ENCODE data around the gene STEAP1B. TPM values are rescaled to one million over a fixed set of nuclear protein-coding genes. Genes with fewer than 3 reads are reported as not detected.
"Not testable (repeated sequence)": the region's sequence is repeated elsewhere in the genome, so short reads cannot be mapped to it uniquely, and the experiment has no call there.

STEAP1B gene
- total RNA-seq, 1 donor from 2014 or later = 1.4 TPM

DNA sequence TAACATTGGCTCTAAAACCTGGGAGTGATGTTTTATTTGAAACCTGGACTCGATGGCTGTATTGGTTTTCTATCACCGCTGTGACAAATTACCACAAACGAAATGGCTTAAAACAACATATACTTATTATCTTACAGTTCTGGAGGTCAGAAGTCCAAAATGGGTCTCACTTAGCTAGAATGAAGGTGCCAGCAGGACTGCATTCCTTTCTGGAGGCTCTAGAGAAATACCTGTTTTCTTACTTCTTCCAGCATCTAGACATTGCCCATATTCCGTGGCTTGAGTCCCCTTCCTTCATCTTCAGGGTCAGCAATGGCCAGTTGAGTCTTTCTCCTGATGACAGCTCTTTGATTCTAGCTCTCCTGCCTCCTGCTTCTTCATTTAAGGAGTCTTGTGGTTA, 44.3 kb upstream of the STEAP1B start:
- Mint-ChIP-seq H3K27me3 (ENCODE audit: unreplicated experiment) (peaks cover 34% of the 10 kb centered on the region), H3K4me3 (ENCODE audit: unreplicated experiment) (no peak overlapping the region), H3K36me3 (ENCODE audit: unreplicated experiment) (no peaks in the 10 kb centered on the region), H3K9me3 (ENCODE audit: unreplicated experiment) (no peaks in the 10 kb centered on the region), H3K27ac (ENCODE audit: unreplicated experiment) (no peak overlapping the region), H3K4me1 (ENCODE audit: unreplicated experiment) (peaks cover 1% of the 10 kb centered on the region)
- DNase-seq (ENCODE audit: extremely low spot score, unreplicated experiment) = no peak
- TF ChIP-seq, protein P1, sequence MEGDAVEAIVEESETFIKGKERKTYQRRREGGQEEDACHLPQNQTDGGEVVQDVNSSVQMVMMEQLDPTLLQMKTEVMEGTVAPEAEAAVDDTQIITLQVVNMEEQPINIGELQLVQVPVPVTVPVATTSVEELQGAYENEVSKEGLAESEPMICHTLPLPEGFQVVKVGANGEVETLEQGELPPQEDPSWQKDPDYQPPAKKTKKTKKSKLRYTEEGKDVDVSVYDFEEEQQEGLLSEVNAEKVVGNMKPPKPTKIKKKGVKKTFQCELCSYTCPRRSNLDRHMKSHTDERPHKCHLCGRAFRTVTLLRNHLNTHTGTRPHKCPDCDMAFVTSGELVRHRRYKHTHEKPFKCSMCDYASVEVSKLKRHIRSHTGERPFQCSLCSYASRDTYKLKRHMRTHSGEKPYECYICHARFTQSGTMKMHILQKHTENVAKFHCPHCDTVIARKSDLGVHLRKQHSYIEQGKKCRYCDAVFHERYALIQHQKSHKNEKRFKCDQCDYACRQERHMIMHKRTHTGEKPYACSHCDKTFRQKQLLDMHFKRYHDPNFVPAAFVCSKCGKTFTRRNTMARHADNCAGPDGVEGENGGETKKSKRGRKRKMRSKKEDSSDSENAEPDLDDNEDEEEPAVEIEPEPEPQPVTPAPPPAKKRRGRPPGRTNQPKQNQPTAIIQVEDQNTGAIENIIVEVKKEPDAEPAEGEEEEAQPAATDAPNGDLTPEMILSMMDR (IDR thresholded peaks at IDR 0.05) = no peak

DNA sequence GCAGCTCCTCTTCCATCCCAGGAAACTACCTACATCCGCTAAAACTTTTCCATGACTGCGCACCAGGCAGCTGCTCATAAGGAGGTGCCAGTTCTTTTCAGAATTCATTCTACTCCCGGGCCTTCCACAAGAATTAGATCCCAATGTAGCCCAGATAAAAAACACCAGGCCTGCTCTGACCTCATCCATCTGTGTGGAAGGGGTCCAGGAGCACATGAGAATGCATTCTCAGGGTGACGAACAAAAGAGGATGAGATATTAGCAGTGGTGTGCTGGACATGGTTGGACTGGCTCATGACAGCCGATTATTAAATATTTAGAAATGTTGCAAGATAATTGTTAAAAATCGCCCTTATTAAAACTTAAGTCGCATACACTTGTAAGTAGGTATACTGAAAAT, 43.2 kb upstream of the STEAP1B start:
- Mint-ChIP-seq H3K4me3 (ENCODE audit: unreplicated experiment) (no peak overlapping the region), H3K4me1 (ENCODE audit: unreplicated experiment) (no peaks in the 10 kb centered on the region), H3K36me3 (ENCODE audit: unreplicated experiment) (no peaks in the 10 kb centered on the region), H3K9me3 (ENCODE audit: unreplicated experiment) (no peaks in the 10 kb centered on the region), H3K27me3 (ENCODE audit: unreplicated experiment) (peaks cover 31% of the 10 kb centered on the region), H3K27ac (ENCODE audit: unreplicated experiment) (no peak overlapping the region)
- TF ChIP-seq, protein P1 (IDR thresholded peaks at IDR 0.05) = no peak
- no peak for DNase-seq (ENCODE audit: extremely low spot score, unreplicated experiment)

DNA sequence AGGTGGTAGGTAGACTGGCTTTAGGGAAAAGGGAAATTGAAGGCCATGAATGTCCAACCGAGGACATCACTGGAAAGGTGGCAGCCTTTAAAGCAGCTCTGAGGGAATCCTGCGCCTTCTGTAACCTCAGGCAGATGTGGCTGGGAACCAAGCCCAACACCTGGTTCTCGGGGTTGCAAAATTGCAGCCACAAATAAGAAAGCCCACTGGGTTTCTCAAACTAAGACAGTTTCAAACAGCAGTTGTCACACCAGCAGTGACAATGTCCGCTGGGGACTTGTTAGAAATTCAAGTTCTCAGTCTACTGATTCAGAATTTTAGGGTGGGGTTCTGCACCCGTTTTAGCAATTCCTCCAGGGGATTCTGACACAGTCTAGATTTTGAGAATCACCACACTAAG, 42.7 kb upstream of the STEAP1B start:
- Mint-ChIP-seq H3K4me3 (ENCODE audit: unreplicated experiment) (no peak overlapping the region), H3K27ac (ENCODE audit: unreplicated experiment) (no peak overlapping the region), H3K36me3 (ENCODE audit: unreplicated experiment) (no peaks in the 10 kb centered on the region), H3K9me3 (ENCODE audit: unreplicated experiment) (no peaks in the 10 kb centered on the region), H3K27me3 (ENCODE audit: unreplicated experiment) (peaks cover 27% of the 10 kb centered on the region), H3K4me1 (ENCODE audit: unreplicated experiment) (no peaks in the 10 kb centered on the region)
- TF ChIP-seq, protein P1 (IDR thresholded peaks at IDR 0.05) = no peak
- DNase-seq (ENCODE audit: extremely low spot score, unreplicated experiment) = peak; percentile 44

DNA sequence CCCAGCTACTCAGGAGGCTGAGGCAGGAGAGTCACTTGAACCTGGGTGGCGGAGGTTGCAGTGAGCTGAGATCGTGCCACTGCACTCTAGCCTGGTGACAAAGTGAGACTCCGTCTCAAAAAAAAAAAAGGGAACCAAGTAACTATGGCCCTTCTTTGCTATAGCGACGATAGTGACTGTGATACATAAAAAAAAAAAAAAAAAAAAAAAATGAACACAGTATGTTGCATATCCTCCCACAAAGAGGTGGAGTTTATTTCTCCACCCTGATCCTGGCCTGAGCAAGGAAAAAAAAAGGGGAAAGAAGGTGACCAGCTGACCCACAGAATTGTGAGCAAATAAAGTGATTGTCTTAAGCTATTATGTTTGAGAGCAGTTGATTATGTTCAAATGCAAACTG, 42.3 kb upstream of the STEAP1B start:
- TF ChIP-seq, protein P1 (IDR thresholded peaks at IDR 0.05) = no peak
- Mint-ChIP-seq H3K9me3 (ENCODE audit: unreplicated experiment) (no peaks in the 10 kb centered on the region), H3K27me3 (ENCODE audit: unreplicated experiment) (peaks cover 25% of the 10 kb centered on the region), H3K27ac (ENCODE audit: unreplicated experiment) (no peak overlapping the region), H3K36me3 (ENCODE audit: unreplicated experiment) (no peaks in the 10 kb centered on the region), H3K4me3 (ENCODE audit: unreplicated experiment) (no peak overlapping the region), H3K4me1 (ENCODE audit: unreplicated experiment) (no peaks in the 10 kb centered on the region)
- DNase-seq (ENCODE audit: extremely low spot score, unreplicated experiment) = no peak

DNA sequence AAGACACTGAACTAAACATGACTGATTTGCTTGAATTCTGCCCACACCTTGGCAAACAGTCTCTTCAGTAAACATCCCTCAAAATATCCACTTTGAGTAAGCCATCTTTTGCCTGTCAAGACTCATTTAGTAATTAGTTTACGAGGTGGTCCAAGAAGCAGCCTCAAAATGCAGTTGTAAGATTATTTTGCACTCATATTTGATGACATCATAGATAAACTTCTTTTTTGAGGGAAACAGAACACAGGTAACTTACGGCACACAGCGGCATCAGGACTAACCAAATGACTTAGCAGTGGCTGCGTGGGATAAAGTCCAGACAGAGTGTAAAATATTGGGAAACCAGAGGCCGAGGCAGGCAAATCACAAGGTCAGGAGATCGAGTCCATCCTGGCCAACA, 41.8 kb upstream of the STEAP1B start:
- Mint-ChIP-seq H3K4me3 (ENCODE audit: unreplicated experiment) (no peak overlapping the region), H3K4me1 (ENCODE audit: unreplicated experiment) (no peaks in the 10 kb centered on the region), H3K27me3 (ENCODE audit: unreplicated experiment) (peaks cover 20% of the 10 kb centered on the region), H3K36me3 (ENCODE audit: unreplicated experiment) (no peaks in the 10 kb centered on the region), H3K9me3 (ENCODE audit: unreplicated experiment) (no peaks in the 10 kb centered on the region), H3K27ac (ENCODE audit: unreplicated experiment) (no peak overlapping the region)
- TF ChIP-seq, protein P1 (IDR thresholded peaks at IDR 0.05) = no peak
- no peak for DNase-seq (ENCODE audit: extremely low spot score, unreplicated experiment)

DNA sequence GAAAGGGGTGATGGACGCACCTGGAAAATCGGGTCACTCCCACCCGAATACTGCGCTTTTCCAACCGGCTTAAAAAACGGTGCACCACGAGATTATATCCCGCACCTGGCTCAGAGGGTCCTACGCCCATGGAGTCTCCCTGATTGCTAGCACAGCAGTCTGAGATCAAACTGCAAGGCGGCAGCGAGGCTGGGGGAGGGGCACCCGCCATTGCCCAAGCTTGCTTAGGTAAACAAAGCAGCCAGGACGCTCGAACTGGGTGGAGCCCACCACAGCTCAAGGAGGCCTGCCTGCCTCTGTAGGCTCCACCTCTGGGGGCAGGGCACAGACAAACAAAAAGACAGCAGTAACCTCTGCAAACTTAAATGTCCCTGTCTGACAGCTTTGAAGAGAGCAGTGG, 28.5 kb upstream of the STEAP1B start:
- not testable (repeated sequence) for H3K27me3 Mint-ChIP-seq (ENCODE audit: unreplicated experiment); DNase-seq (ENCODE audit: extremely low spot score, unreplicated experiment); H3K27ac Mint-ChIP-seq (ENCODE audit: unreplicated experiment); H3K4me1 Mint-ChIP-seq (ENCODE audit: unreplicated experiment); H3K36me3 Mint-ChIP-seq (ENCODE audit: unreplicated experiment); H3K9me3 Mint-ChIP-seq (ENCODE audit: unreplicated experiment); H3K4me3 Mint-ChIP-seq (ENCODE audit: unreplicated experiment)

DNA sequence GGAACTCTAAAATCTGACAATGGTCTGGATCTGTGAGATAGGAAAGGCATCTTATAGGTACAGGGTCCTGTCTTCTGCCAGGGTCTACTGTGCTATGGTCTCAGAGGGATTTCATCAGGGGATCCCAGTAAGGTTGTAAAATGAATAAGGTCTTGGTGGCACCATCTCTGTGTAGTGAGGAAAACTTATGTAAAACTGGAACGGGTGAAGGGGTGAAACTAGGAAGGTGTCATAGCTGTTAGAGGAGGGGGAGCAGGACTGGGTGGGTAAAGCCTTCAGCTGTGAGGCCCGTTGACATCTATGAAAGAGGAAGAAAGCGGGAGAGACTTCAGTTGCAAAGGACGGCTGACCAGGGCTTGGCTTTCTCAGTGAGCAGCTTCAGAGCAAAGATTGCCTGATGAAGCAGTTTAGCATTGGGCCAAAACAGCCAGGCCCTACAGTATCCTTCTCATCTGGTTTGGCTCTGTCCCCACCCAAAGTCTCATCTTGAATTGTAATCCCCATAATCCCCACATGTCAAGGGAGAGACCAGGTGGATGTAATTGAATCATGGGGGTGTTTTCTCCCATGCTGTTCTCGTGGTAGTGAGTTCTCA, 24.5 kb upstream of the STEAP1B start:
- not testable (repeated sequence) for H3K9me3 Mint-ChIP-seq (ENCODE audit: unreplicated experiment); DNase-seq (ENCODE audit: extremely low spot score, unreplicated experiment); H3K27ac Mint-ChIP-seq (ENCODE audit: unreplicated experiment); H3K36me3 Mint-ChIP-seq (ENCODE audit: unreplicated experiment); H3K4me1 Mint-ChIP-seq (ENCODE audit: unreplicated experiment)
- peak overlapping the region; percentile 58 for H3K4me3 Mint-ChIP-seq (ENCODE audit: unreplicated experiment)
- peaks cover 22% of the 10 kb centered on the region for H3K27me3 Mint-ChIP-seq (ENCODE audit: unreplicated experiment)

Data from osteocyte (in vitro differentiated cells).